K562 (cell line): ENCODE results near the gene SOBP. TPM values are rescaled to one million over a fixed set of nuclear protein-coding genes. Genes with fewer than 3 reads are reported as not detected.

Experiments
- ATAC-seq: fragments of 200-7000 bp; cut with Tn5 transposase; 3 replicates; pipeline ENCODE4 v1.9.1; 2020; ENCODE audit warnings: moderate library complexity
- BruUV-seq: library from RNA; stranded (reverse); fragments of 400-500 nt; replicated peaks from 2 replicates; lab custom pipeline; 2021; lab: Mats Ljungman, UMichigan
- CTCF ChIA-PET: fragments of 300-600 bp; formaldehyde crosslinking; extraction: SDS; loops from one replicate; lab custom pipeline; 2021; ENCODE audit warnings: low intra/inter-chr PET ratio; lab: Yijun Ruan, JAX
- POLR2A ChIA-PET: fragments of 300-600, 350-650 bp; sonication (Branson Sonifier 250); formaldehyde crosslinking; extraction: SDS; loops from one replicate; lab custom pipeline; 2021; ENCODE audit warnings: antibody characterized with exemption, inconsistent platforms; lab: Yijun Ruan, JAX
- DNase-seq, 4 experiments: peaks; one replicate each; pipeline versions ENCODE4 v3.0.0 to v3.0.0-alpha.2; 2011 to 2018; ENCODE audit warnings: low spot score in 3 of 4, mixed read lengths in 3 of 4; ENCODE audit errors: extremely low read depth in 1 of 4
- FAIRE-seq: peaks from 2 replicates; lab custom pipeline; 2011; peaks lifted over from hg19 to GRCh38; lab: Jason Lieb, UNC
- H2AFZ ChIP-seq: 2 replicates; pipeline ENCODE4 v1.6.0; 2011; ENCODE audit warnings: low read depth, low read length, control low read depth, inconsistent platforms
- H3K27ac ChIP-seq: fragments of 200-600 bp; 3 replicates; pipeline ENCODE4 v1.8.0; 2011; ENCODE audit warnings: low read depth, mild to moderate bottlenecking, control low read depth, inconsistent platforms, low read length, moderate library complexity, mixed read lengths; ENCODE audit errors: extremely low read depth
- H3K27me3 ChIP-seq, 2 experiments: fragments of 300-600 bp in 1 of 2; 2 replicates in 1 of 2; 3 replicates in 1 of 2; pipeline versions ENCODE4 v1.6.0 to v1.8.0; 2011; ENCODE audit warnings: inconsistent platforms in 2 of 2, low read length in 2 of 2, mild to moderate bottlenecking in 1 of 2, mixed read lengths in 1 of 2, moderate library complexity in 1 of 2; ENCODE audit not compliant: control insufficient read depth in 2 of 2, insufficient read depth in 2 of 2
- H3K36me3 ChIP-seq: fragments of 300-600 bp; 3 replicates; pipeline ENCODE4 v1.8.0; 2011; ENCODE audit warnings: mild to moderate bottlenecking, low read length, inconsistent platforms; ENCODE audit not compliant: control insufficient read depth, insufficient read depth
- H3K4me1 ChIP-seq, 2 experiments: fragments of 200-600 bp in 1 of 2; replicated peaks in 1 of 2; 2 replicates in 1 of 2; 3 replicates in 1 of 2; pipeline versions ENCODE4 v1.5.1 to v1.8.0; 2011; ENCODE audit warnings: inconsistent platforms in 2 of 2, low read length in 2 of 2, mild to moderate bottlenecking in 1 of 2, mixed read lengths in 1 of 2, moderate library complexity in 1 of 2; ENCODE audit not compliant: control insufficient read depth in 2 of 2, insufficient read depth in 2 of 2
- H3K4me2 ChIP-seq: 2 replicates; pipeline ENCODE4 v1.6.1; 2011; ENCODE audit warnings: low read length, control low read depth, inconsistent platforms, mixed read lengths; ENCODE audit not compliant: insufficient read depth
- H3K4me3 ChIP-seq: fragments of 200-600 bp; sonication (generic), shearing (Covaris generic); 2 replicates; pipeline ENCODE4 v1.5.1; 2016; ENCODE audit warnings: control low read depth, inconsistent platforms
- H3K79me2 ChIP-seq: fragments of 200-600 bp; 3 replicates; pipeline ENCODE4 v1.8.0; 2011; ENCODE audit warnings: low read length, inconsistent platforms; ENCODE audit not compliant: control insufficient read depth, insufficient read depth
- H3K9ac ChIP-seq, 2 experiments: 2 replicates each; pipeline versions ENCODE4 v1.6.0 to v1.6.1; 2011; ENCODE audit warnings: low read depth in 2 of 2, low read length in 2 of 2, control low read depth in 1 of 2, inconsistent platforms in 1 of 2, mild to moderate bottlenecking in 1 of 2, mixed read lengths in 1 of 2; ENCODE audit not compliant: insufficient read depth in 1 of 2
- H3K9me1 ChIP-seq: one replicate; pipeline ENCODE4 v1.6.0; 2011; ENCODE audit warnings: inconsistent platforms, mild to moderate bottlenecking, low read length, moderate library complexity; ENCODE audit not compliant: control insufficient read depth, insufficient read depth
- H3K9me3 ChIP-seq: replicated peaks from 2 replicates; pipeline ENCODE4 v1.5.1; 2011; ENCODE audit warnings: low read depth, low read length, inconsistent platforms; ENCODE audit not compliant: control insufficient read depth, insufficient read depth
- H4K20me1 ChIP-seq: replicated peaks from 2 replicates; pipeline ENCODE4 v1.6.1; 2011; ENCODE audit warnings: low read length, inconsistent platforms, mixed read lengths; ENCODE audit not compliant: control insufficient read depth, insufficient read depth
- CC2D1A ChIP-seq: fragments of 450-650 bp; IDR thresholded peaks from 2 replicates; pipeline ENCODE4 v1.6.1; 2017; ENCODE audit warnings: mild to moderate bottlenecking
- ESRRA ChIP-seq: fragments of 450-650 bp; IDR thresholded peaks from 2 replicates; pipeline ENCODE4 v1.6.1; 2014; ENCODE audit warnings: low read depth, mild to moderate bottlenecking, moderate library complexity, borderline replicate concordance
- KLF1 ChIP-seq: fragments of 450-650 bp; IDR thresholded peaks from 2 replicates; pipeline ENCODE4 v1.6.1; 2016; ENCODE audit warnings: missing genetic modification characterization, missing compliant biosample characterization
- KLF10 ChIP-seq: fragments of 250-450 bp; sonication (Bioruptor Pico); IDR thresholded peaks from 2 replicates; pipeline ENCODE4 v1.6.1; 2021; ENCODE audit warnings: matching md5 sums
- KLF16 ChIP-seq: IDR thresholded peaks from 2 replicates; pipeline ENCODE4 v1.6.1; 2016; ENCODE audit warnings: antibody characterized with exemption
- NR2C2 ChIP-seq, 2 experiments: fragments of 200-800 bp in 1 of 2; sonication (Bioruptor generic) in 1 of 2; sonication (generic) in 1 of 2; formaldehyde crosslinking in 1 of 2; IDR thresholded peaks; 2 replicates each; pipeline versions ENCODE4 v1.6.1 to v1.8.0; 2016 to 2022; ENCODE audit warnings: mild to moderate bottlenecking in 1 of 2, missing compliant biosample characterization in 1 of 2, missing genetic modification characterization in 1 of 2, missing genetic modification reagents in 1 of 2
- POLR2AphosphoS5 ChIP-seq: IDR thresholded peaks from 2 replicates; pipeline ENCODE4 v1.6.1; 2011; ENCODE audit warnings: mild to moderate bottlenecking, low read depth, low read length, moderate library complexity; ENCODE audit not compliant: control insufficient read depth, insufficient read depth
- PYGO2 ChIP-seq: fragments of 450-650 bp; IDR thresholded peaks from 2 replicates; pipeline ENCODE4 v1.6.1; 2016; ENCODE audit warnings: mild to moderate bottlenecking, missing genetic modification characterization, moderate library complexity, missing compliant biosample characterization
- STAT5B ChIP-seq: fragments of 250-450 bp; sonication (Bioruptor Pico); IDR thresholded peaks from 2 replicates; pipeline ENCODE4 v1.8.0; 2021; ENCODE audit warnings: mild to moderate bottlenecking, inconsistent platforms
- TSC22D4 ChIP-seq: fragments of 450-650 bp; IDR thresholded peaks from 2 replicates; pipeline ENCODE4 v1.6.1; 2016; ENCODE audit warnings: missing genetic modification characterization, missing biosample characterization, control low read depth
- ZNF384 ChIP-seq: IDR thresholded peaks from 2 replicates; pipeline ENCODE4 v1.6.1; 2012; ENCODE audit warnings: low read depth, low read length, improper control_type of control experiment
- ZNF561 ChIP-seq: fragments of 450-650 bp; formaldehyde crosslinking; conservative IDR thresholded peaks from 2 replicates; pipeline ENCODE4 v1.4.0; 2020; ENCODE audit warnings: mild to moderate bottlenecking, moderate library complexity
- WGBS: fragments of 100-300 bp; shearing (Covaris generic); methylation state at CpG from one replicate; pipeline ENCODE4 v1.1.6; 2016; ENCODE audit warnings: low coverage, mixed read lengths; ENCODE audit not compliant: insufficient coverage; ENCODE audit errors: missing lambda C conversion rate; 5-methylcytosine and 5-hydroxymethylcytosine counted together
- in situ Hi-C: fragments of 300-500 bp; cut with MboI; formaldehyde crosslinking; loops from 4 replicates; pipeline ENCODE4 v1.15.0; 2018; ENCODE audit warnings: inconsistent platforms, mixed read lengths
- intact Hi-C: fragments of 100-400 bp; cut with micrococcal nuclease; formaldehyde crosslinking; loops from 2 replicates; pipeline ENCODE4 v1.14.2; 2022
- polyA plus RNA-seq, 8 experiments: library from polyadenylated mRNA; depleted of rRNA in 4 of 8; stranded (reverse) in 5 of 8; unstranded in 3 of 8; fragments of >200 nt; fragmentation: Nextera tagmentation in 2 of 8; fragmentation: Illumina TruSeq in 1 of 8; extraction: Ambion mirVana in 2 of 8; extraction: Trizol in 1 of 8; gene quantifications; 2 replicates each; pipeline versions ENCODE4 v1.2.1 to v1.2.3, GENCODE V29; 2011 to 2014; ENCODE audit warnings: inconsistent platforms in 1 of 8, missing spikeins in 1 of 8
- total RNA-seq, 7 experiments: library from RNA; depleted of rRNA in 6 of 7; stranded (reverse); fragments of >200 nt in 6 of 7; fragmentation: Illumina TruSeq in 2 of 7; extraction: Trizol in 2 of 7; gene quantifications; 2 replicates each; pipeline versions ENCODE4 v1.2.1 to v1.2.3, GENCODE V29; 2011 to 2021; ENCODE audit warnings: low replicate concordance in 1 of 7
- TF ChIP-seq, protein P1 (sequence below): fragments of 450-650 bp; IDR thresholded peaks from 2 replicates; pipeline ENCODE4 v1.6.1; 2016; ENCODE audit warnings: low read depth, mild to moderate bottlenecking, moderate library complexity

The SOBP gene
- total and polyA plus RNA-seq, 9 of the 15 experiments (the other 6 are each of a cell fraction or from before 2014, with no cell fraction given): 0.16 TPM; not detected in 8

DNA sequence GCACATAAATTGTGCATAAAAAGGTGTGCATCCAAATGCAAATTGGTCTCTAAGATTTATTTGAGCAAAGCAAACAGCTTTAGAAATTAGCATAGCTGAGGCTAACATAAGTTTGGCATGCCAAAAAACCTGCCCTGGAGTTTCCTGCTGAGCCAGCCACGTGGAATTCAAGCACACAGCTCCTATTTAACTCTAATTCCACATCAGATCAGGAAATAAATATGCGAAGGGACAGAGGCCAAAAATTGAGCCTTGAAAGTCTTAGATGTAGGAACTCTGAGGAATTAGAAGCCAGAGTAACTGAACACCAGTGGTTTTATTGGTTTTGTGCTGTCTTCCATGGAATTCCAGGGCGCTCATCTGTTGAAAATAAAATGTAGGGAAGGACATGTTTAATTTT, 19.6 kb downstream of the SOBP start:
- in situ Hi-C loops: no loop called here
- ChIA-PET CTCF (no interaction called here), POLR2A (interaction anchor here (0.6 kb wide), 1 partner anchor 330 kb away, joined by 3 read pairs; no protein-coding TSS in a partner anchor)
- Histone ChIP-seq H4K20me1 (no peaks in the 10 kb centered on the region), H3K27ac (no peak overlapping the region), H3K4me2 (no peak overlapping the region), H3K27me3 (no peaks in the 10 kb centered on the region), H3K79me2 (no peaks in the 10 kb centered on the region), H2AFZ (peak overlapping the region; percentile 88), H3K4me3 (no peak overlapping the region), H3K9ac (no peak overlapping the region), H3K9me3 (no peaks in the 10 kb centered on the region; the same call in 1 of the 2 replicates), H3K9me1 (no peaks in the 10 kb centered on the region), H3K36me3 (no peaks in the 10 kb centered on the region), H3K4me1 (peaks cover 0 to 10% of the 10 kb centered on the region in 2 experiments; a peak in 2 of 5 replicates)
- DNase-seq: no peak
- 45% methylated on average over 3 of the region's 3 CpGs for WGBS
- no peak for FAIRE-seq
- no TSS peak for BruUV-seq
- TF ChIP-seq ZNF561 (no peak), STAT5B (CRISPR knock-in tag) (no peak), TSC22D4 (no peak)
- TF ChIP-seq, protein P1, sequence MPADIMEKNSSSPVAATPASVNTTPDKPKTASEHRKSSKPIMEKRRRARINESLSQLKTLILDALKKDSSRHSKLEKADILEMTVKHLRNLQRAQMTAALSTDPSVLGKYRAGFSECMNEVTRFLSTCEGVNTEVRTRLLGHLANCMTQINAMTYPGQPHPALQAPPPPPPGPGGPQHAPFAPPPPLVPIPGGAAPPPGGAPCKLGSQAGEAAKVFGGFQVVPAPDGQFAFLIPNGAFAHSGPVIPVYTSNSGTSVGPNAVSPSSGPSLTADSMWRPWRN: no peak
- ATAC-seq: no peak
- intact Hi-C loops: no loop called here

DNA sequence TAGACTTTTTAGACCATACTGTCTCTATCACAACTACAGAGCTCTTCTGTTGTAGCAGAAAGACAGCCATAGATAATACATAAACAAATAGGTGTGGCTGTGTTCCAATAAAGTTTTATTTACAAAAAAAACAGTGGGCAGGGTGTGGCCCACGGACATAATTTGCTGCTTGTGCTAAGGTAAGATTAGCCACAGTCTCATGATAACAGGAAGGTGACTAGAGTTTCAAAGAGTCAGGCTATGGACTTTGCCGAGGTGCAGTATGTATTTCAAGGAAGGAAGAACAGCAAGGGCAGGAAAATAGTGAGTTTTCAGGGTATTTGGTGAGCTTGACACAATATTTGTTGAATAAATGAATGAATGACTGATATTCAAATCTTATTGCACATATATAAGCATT, 20.2 kb downstream of the SOBP start:
- in situ Hi-C loops: no loop called here
- Histone ChIP-seq H3K4me1 (peaks cover 0 to 10% of the 10 kb centered on the region in 2 experiments; a peak in 2 of 5 replicates), H3K79me2 (no peaks in the 10 kb centered on the region), H2AFZ (peak overlapping the region; percentile 88), H4K20me1 (no peaks in the 10 kb centered on the region), H3K4me3 (no peak overlapping the region), H3K9ac (no peak overlapping the region), H3K9me1 (no peaks in the 10 kb centered on the region), H3K27ac (peak overlapping the region; percentile 47; the same call in 2 of the 3 replicates), H3K27me3 (no peaks in the 10 kb centered on the region), H3K36me3 (no peaks in the 10 kb centered on the region), H3K9me3 (no peaks in the 10 kb centered on the region; the same call in 1 of the 2 replicates), H3K4me2 (peak overlapping the region; percentile 45; the same call in 1 of the 2 replicates)
- intact Hi-C loops: no loop called here
- peak; percentile 78 for FAIRE-seq
- ATAC-seq: peak; percentile 90
- DNase-seq: peak; percentile 25 to 54 (median 42)
- ChIA-PET CTCF (no interaction called here), POLR2A (interaction anchor here (0.6 kb wide), 1 partner anchor 331 kb away, joined by 3 read pairs; no protein-coding TSS in a partner anchor)
- BruUV-seq: no TSS peak
- 3% methylated on average over 2 of the region's 2 CpGs for WGBS
- TF ChIP-seq KLF1 (tag) (peak; percentile 94), ZNF384 (peak; percentile 89), KLF10 (CRISPR knock-in tag) (no peak), NR2C2 (CRISPR knock-in tag; IDR thresholded peaks at IDR 0.05) (no peak), NR2C2 (tag; IDR thresholded peaks at IDR 0.05) (no peak), PYGO2 (no peak), POLR2AphosphoS5 (peak; percentile 32; the same call in 1 of the 2 replicates), KLF16 (no peak), ESRRA (peak; percentile 75), CC2D1A (peak; percentile 46; the same call in 1 of the 2 replicates)
